ENCODE results near the gene CENPC. TPM values are rescaled to one million over a fixed set of nuclear protein-coding genes. Genes with fewer than 3 reads are reported as not detected.
"Not testable (repeated sequence)": the region's sequence is repeated elsewhere in the genome, so short reads cannot be mapped to it uniquely, and the experiment has no call there.

The CENPC gene
- total RNA-seq, 1 experiment from 2014 or later: 17.7 TPM

DNA sequence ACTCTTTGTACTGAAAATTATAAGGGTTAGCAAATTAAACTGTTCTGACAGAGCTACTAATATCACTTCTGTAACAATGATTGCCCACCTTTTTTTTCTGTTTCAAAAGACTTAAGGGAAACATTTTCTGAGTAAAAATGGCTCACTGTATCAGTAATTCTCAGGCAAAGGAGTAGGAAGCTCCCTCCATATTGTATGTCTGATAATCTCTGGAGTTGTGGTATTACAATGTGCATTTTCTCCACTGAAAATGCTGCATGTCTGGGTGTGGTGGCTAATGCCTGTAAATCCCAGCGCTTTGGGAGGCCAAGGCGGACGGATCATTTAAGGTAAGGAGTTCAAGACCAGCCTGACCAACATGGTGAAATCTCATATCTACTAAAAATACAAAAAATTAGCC, 8.8 kb upstream of the CENPC start:
- intact Hi-C loops (cut with micrococcal nuclease): no loop called here
- no peaks in the 10 kb centered on the region for H3K36me3 Mint-ChIP-seq (ENCODE audit: insufficient read depth, unreplicated experiment)

DNA sequence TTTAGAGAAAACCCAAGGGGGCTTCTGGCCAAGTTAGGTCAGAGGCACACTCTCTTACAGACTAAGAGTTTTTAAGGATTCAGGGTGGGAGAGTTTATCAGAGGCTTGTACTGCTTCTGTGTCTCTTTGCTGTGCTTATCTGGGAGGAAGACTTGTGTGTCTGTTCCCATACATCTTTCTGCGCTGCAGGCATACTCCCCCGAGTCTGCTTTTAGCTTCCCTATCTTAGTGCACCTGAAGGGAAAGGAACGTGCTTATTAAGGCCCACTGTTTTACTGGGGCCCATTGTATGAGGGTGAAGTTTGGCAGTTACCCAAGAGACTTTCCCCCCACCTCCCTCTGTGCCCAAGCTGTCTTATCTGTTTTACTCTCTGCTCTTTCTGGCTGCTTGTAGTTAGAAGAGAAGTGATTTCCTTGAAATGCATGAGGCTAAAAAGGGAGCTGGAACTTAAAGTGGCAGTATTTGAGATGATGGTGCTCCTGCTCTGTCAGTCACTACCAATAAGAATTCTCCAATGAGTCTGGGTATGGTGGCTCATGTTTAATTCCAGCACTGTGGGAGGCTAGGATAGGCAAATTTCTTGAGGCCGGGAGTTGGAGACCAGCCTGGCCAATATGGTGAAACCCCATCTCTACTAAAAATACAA, 7.0 kb upstream of the CENPC start:
- intact Hi-C loops (cut with micrococcal nuclease); H3K9me3 Mint-ChIP-seq (ENCODE audit: unreplicated experiment); H3K27ac Mint-ChIP-seq (ENCODE audit: low read depth, unreplicated experiment); DNase-seq (ENCODE audit: unreplicated experiment); H3K36me3 Mint-ChIP-seq (ENCODE audit: insufficient read depth, unreplicated experiment); BruUV-seq (replicated peaks); H3K4me3 Mint-ChIP-seq (ENCODE audit: unreplicated experiment); H3K27me3 Mint-ChIP-seq (ENCODE audit: insufficient read depth, unreplicated experiment); H3K4me1 Mint-ChIP-seq (ENCODE audit: insufficient read depth, unreplicated experiment): not testable (repeated sequence)
- POLR2A ChIA-PET: interaction anchor here (0.6 kb wide), 1 partner anchor 906 kb away, joined by 3 read pairs; no protein-coding TSS in a partner anchor
- CTCF ChIA-PET: interaction anchor here (0.6 to 1.6 kb wide), 6 partner anchors 11 to 197 kb away, joined by 3 to 4 read pairs (median 3); partner anchors contain the start of gene UBA6

More for the DNA sequence above, 8.8 kb upstream of the CENPC start:
- no TSS peak for BruUV-seq (replicated peaks)
- TF ChIP-seq, protein P1, sequence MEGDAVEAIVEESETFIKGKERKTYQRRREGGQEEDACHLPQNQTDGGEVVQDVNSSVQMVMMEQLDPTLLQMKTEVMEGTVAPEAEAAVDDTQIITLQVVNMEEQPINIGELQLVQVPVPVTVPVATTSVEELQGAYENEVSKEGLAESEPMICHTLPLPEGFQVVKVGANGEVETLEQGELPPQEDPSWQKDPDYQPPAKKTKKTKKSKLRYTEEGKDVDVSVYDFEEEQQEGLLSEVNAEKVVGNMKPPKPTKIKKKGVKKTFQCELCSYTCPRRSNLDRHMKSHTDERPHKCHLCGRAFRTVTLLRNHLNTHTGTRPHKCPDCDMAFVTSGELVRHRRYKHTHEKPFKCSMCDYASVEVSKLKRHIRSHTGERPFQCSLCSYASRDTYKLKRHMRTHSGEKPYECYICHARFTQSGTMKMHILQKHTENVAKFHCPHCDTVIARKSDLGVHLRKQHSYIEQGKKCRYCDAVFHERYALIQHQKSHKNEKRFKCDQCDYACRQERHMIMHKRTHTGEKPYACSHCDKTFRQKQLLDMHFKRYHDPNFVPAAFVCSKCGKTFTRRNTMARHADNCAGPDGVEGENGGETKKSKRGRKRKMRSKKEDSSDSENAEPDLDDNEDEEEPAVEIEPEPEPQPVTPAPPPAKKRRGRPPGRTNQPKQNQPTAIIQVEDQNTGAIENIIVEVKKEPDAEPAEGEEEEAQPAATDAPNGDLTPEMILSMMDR (IDR thresholded peaks at IDR 0.05; ENCODE audit: unreplicated experiment): no peak
- ChIA-PET POLR2A (no interaction called here), CTCF (interaction anchor here (0.9 to 1.3 kb wide), 2 partner anchors 11 to 172 kb away, joined by 3 read pairs; no protein-coding TSS in a partner anchor)
- Mint-ChIP-seq H3K4me1 (ENCODE audit: insufficient read depth, unreplicated experiment) (no peaks in the 10 kb centered on the region), H3K4me3 (ENCODE audit: unreplicated experiment) (no peak overlapping the region), H3K27ac (ENCODE audit: low read depth, unreplicated experiment) (no peak overlapping the region), H3K27me3 (ENCODE audit: insufficient read depth, unreplicated experiment) (no peaks in the 10 kb centered on the region), H3K9me3 (ENCODE audit: unreplicated experiment) (no peaks in the 10 kb centered on the region)
- DNase-seq (ENCODE audit: unreplicated experiment): no peak

DNA sequence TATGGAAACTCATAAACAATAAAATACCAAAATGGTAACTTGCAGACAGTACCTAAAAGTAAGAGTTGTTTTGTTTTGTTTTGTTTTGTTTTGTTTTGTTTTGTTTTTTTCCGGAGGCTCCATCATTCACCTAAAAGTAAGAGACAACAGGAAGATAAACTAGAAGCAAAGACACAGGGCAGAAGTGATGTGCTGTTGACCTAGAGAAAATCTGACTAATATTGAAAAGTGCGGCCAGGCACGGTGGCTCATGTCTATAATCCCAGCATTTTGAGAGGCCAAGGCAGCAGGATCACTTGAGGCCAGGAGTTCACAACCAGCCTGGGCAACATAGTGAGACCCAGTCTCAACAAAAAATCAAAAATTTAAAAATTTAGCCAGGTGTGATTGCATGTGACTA, 5.6 kb upstream of the CENPC start:
- intact Hi-C loops (cut with micrococcal nuclease): no loop called here
- no TSS peak for BruUV-seq (replicated peaks)
- no peaks in the 10 kb centered on the region for H3K27me3 Mint-ChIP-seq (ENCODE audit: insufficient read depth, unreplicated experiment)
- ChIA-PET POLR2A (interaction anchor here (0.8 kb wide), 1 partner anchor 149 kb away, joined by 3 read pairs; no protein-coding TSS in a partner anchor), CTCF (interaction anchor here (0.6 to 1.8 kb wide), 5 partner anchors 9 to 382 kb away, joined by 3 to 10 read pairs (median 3); no protein-coding TSS in a partner anchor)
- H3K4me3 Mint-ChIP-seq (ENCODE audit: unreplicated experiment): no peak overlapping the region
- TF ChIP-seq, protein P1 (IDR thresholded peaks at IDR 0.05; ENCODE audit: unreplicated experiment): no peak
- no peak overlapping the region for H3K27ac Mint-ChIP-seq (ENCODE audit: low read depth, unreplicated experiment)
- no peaks in the 10 kb centered on the region for H3K4me1 Mint-ChIP-seq (ENCODE audit: insufficient read depth, unreplicated experiment)
- H3K36me3 Mint-ChIP-seq (ENCODE audit: insufficient read depth, unreplicated experiment): no peaks in the 10 kb centered on the region
- no peaks in the 10 kb centered on the region for H3K9me3 Mint-ChIP-seq (ENCODE audit: unreplicated experiment)
- no peak for DNase-seq (ENCODE audit: unreplicated experiment)

DNA sequence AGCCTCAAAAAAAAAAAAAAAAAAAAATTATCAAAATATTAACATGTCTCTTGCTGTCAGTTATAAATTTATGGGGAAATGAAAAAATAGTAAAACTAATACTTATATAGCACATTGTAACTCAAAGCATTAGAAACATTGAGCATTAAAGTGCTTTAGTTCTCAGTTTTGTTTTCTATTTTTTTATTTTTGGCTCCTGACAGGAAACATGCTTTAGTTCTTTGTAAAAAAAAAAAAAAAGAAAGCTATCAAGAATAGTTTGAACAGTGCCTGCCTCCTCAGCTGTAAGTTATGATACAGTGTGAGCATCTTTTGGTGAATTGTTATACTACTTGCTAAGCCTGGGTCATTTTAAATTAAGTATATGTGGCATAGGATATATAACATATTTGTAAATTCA, 5.1 kb upstream of the CENPC start:
- Mint-ChIP-seq H3K27me3 (ENCODE audit: insufficient read depth, unreplicated experiment) (no peaks in the 10 kb centered on the region), H3K36me3 (ENCODE audit: insufficient read depth, unreplicated experiment) (no peaks in the 10 kb centered on the region), H3K9me3 (ENCODE audit: unreplicated experiment) (no peaks in the 10 kb centered on the region), H3K27ac (ENCODE audit: low read depth, unreplicated experiment) (no peak overlapping the region), H3K4me1 (ENCODE audit: insufficient read depth, unreplicated experiment) (no peaks in the 10 kb centered on the region), H3K4me3 (ENCODE audit: unreplicated experiment) (no peak overlapping the region)
- intact Hi-C loops (cut with micrococcal nuclease): no loop called here
- ChIA-PET CTCF (interaction anchor here (0.6 to 1.8 kb wide), 10 partner anchors 9 to 604 kb away, joined by 3 to 10 read pairs (median 3); no protein-coding TSS in a partner anchor), POLR2A (interaction anchor here (0.8 kb wide), 1 partner anchor 150 kb away, joined by 3 read pairs; no protein-coding TSS in a partner anchor)
- no peak for DNase-seq (ENCODE audit: unreplicated experiment)
- TF ChIP-seq, protein P1 (IDR thresholded peaks at IDR 0.05; ENCODE audit: unreplicated experiment): no peak
- no TSS peak for BruUV-seq (replicated peaks)
